ENCODE measurements around the gene SH2D3A. TPM values are rescaled to one million over a fixed set of nuclear protein-coding genes. Genes with fewer than 3 reads are reported as not detected.
A peak's percentile ranks its signal among the peaks of the same experiment; 100 is the strongest.

Gene SH2D3A
- total and polyA plus RNA-seq, 9 donors, result 0.18 to 18.3 (median 1.5) TPM; not detected in 1

- WGBS, 3 donors, result 1 to 2% (median 1%) methylated on average over 38 to 46 of the region's 46 CpGs
- Histone ChIP-seq H3K4me3 (peak overlapping the region; percentile 60), H3K4me1 (ENCODE audit: insufficient read depth) (peaks cover 29% of the 10 kb centered on the region), H3K27ac (peak overlapping the region; percentile 82 to 83), H3K27me3 (no peaks in the 10 kb centered on the region), H3K9me3 (no peaks in the 10 kb centered on the region), H3K36me3 (no peaks in the 10 kb centered on the region)
- peak; percentile 66 to 79 (median 77) for DNase-seq
- peak; percentile 62 for TF ChIP-seq EP300 (IDR thresholded peaks at IDR 0.05)
- TF ChIP-seq CTCF (IDR thresholded peaks at IDR 0.05), result no peak
- peak; percentile 28 for TF ChIP-seq POLR2A (IDR thresholded peaks at IDR 0.05)
- intact Hi-C loops (cut with DNase I), result loop anchor here in 1 of 4 donors (10.0 kb wide), 1 partner anchor 526 kb away; no protein-coding TSS in a partner anchor
These were observed 26.5 kb downstream of the SH2D3A start for GRCh38 chr19:6740589-6741343.

GRCh38 chr19:6739883-6740588, 27.2 kb downstream of the SH2D3A start:
- Histone ChIP-seq H3K27me3 (no peaks in the 10 kb centered on the region), H3K27ac (peak overlapping the region; percentile 82 to 83), H3K4me1 (ENCODE audit: insufficient read depth) (peaks cover 29% of the 10 kb centered on the region), H3K9me3 (no peaks in the 10 kb centered on the region), H3K4me3 (peak overlapping the region; percentile 60), H3K36me3 (no peaks in the 10 kb centered on the region)
- DNase-seq, result peak in 1 of 5 donors; percentile 53
- TF ChIP-seq EP300 (IDR thresholded peaks at IDR 0.05) (no peak), CTCF (IDR thresholded peaks at IDR 0.05) (no peak), POLR2A (IDR thresholded peaks at IDR 0.05) (no peak)
- 0 to 1% (median 1%) methylated on average over 26 to 34 of the region's 34 CpGs for WGBS, 3 donors
- intact Hi-C loops (cut with DNase I), result loop anchor here in 1 of 4 donors (10.0 kb wide), 1 partner anchor 525 kb away; no protein-coding TSS in a partner anchor

- H3K27me3 ChIP-seq, result no peaks in the 10 kb centered on the region
- peaks cover 25% of the 10 kb centered on the region for H3K4me1 ChIP-seq (ENCODE audit: insufficient read depth)
- TF ChIP-seq EP300 (IDR thresholded peaks at IDR 0.05) (no peak), POLR2A (IDR thresholded peaks at IDR 0.05) (peak; percentile 65), CTCF (IDR thresholded peaks at IDR 0.05) (no peak)
- H3K27ac ChIP-seq, result peak within 1 kb of the TSS; percentile 86 to 89
- intact Hi-C loops (cut with DNase I), result no loop called here
- no peaks in the 10 kb centered on the region for H3K36me3 ChIP-seq
- 0 to 1% (median 0%) methylated on average over 22 to 47 of the region's 47 CpGs for WGBS, 3 donors
- H3K9me3 ChIP-seq, result no peaks in the 10 kb centered on the region
- peak within 1 kb of the TSS; percentile 60 for H3K4me3 ChIP-seq
- peak; percentile 83 to 93 (median 92) for DNase-seq
These were observed 27.8 kb downstream of the SH2D3A start, which contains the start of gene TRIP10 for GRCh38 chr19:6739390-6739882. Gene TRIP10 (plus strand): TSS chr19:6739680. CDS start chr19:6739762, 82 bp downstream.

GRCh38 chr19:6738787-6739389, 28.3 kb downstream of the SH2D3A start:
- peak overlapping the region; percentile 86 to 89 for H3K27ac ChIP-seq
- peak overlapping the region; percentile 31 for H3K4me3 ChIP-seq
- no peaks in the 10 kb centered on the region for H3K27me3 ChIP-seq
- intact Hi-C loops (cut with DNase I), result no loop called here
- peaks cover 20% of the 10 kb centered on the region for H3K4me1 ChIP-seq (ENCODE audit: insufficient read depth)
- no peaks in the 10 kb centered on the region for H3K9me3 ChIP-seq
- peak; percentile 67 to 80 (median 75) for DNase-seq
- H3K36me3 ChIP-seq, result no peaks in the 10 kb centered on the region
- TF ChIP-seq CTCF (IDR thresholded peaks at IDR 0.05), result no peak
- TF ChIP-seq POLR2A (IDR thresholded peaks at IDR 0.05), result peak; percentile 1
- TF ChIP-seq EP300 (IDR thresholded peaks at IDR 0.05), result no peak
- WGBS, 3 donors, result 4 to 6% (median 6%) methylated on average over 24 of the region's 24 CpGs

Data from ovary (tissue), 9 donors.